DOHH2 (cell line): Measurements from ENCODE around the gene CNIH2.

ENCODE experiments used
- CTCF ChIP-seq: fragments of 200-600 bp; sonication (generic); IDR thresholded peaks from one replicate; pipeline ENCODE4 v1.5.1; 2014; ENCODE audit warnings: antibody characterized with exemption, mild to moderate bottlenecking, low read depth, low read length; ENCODE audit not compliant: poor library complexity, severe bottlenecking
- EZH2phosphoT487 ChIP-seq: fragments of 200-600 bp; sonication (generic); IDR thresholded peaks from 2 replicates; pipeline ENCODE4 v1.6.1; 2017; ENCODE audit warnings: borderline replicate concordance, mild to moderate bottlenecking, antibody characterized with exemption, low read length, moderate library complexity, mixed read lengths

GRCh38 chr11:66237867-66238266 is 40.1 kb upstream of the CNIH2 start:
- no peak for TF ChIP-seq EZH2phosphoT487
- TF ChIP-seq CTCF = no peak
